HCT116 (cell line): ENCODE results near the gene SEMA3G.

Source experiments
- CTCF ChIP-seq, 3 experiments: fragments of 200-600 bp in 1 of 3; sonication (generic) in 1 of 3; IDR thresholded peaks in 2 of 3; conservative IDR thresholded peaks in 1 of 3; 2 replicates each; pipeline ENCODE4 v1.5.1; 2012 to 2017; ENCODE audit warnings: low read depth in 2 of 3, low read length in 2 of 3, antibody characterized with exemption in 1 of 3, borderline replicate concordance in 1 of 3, control low read depth in 1 of 3, mild to moderate bottlenecking in 1 of 3, mixed read lengths in 1 of 3, mixed run types in 1 of 3, moderate library complexity in 1 of 3; ENCODE audit not compliant: insufficient read depth in 1 of 3
- EZH2phosphoT487 ChIP-seq: fragments of 200-600 bp; IDR thresholded peaks from 2 replicates; pipeline ENCODE4 v1.6.1; 2018; ENCODE audit warnings: antibody characterized with exemption, borderline replicate concordance
- MAX ChIP-seq: IDR thresholded peaks from 2 replicates; pipeline ENCODE4 v1.6.1; 2012
- POLR2A ChIP-seq: IDR thresholded peaks from 2 replicates; pipeline ENCODE4 v1.7.0; 2011; ENCODE audit warnings: borderline replicate concordance; ENCODE audit not compliant: insufficient read depth, insufficient read length; ENCODE audit errors: extremely low read depth
- POLR2AphosphoS5 ChIP-seq: IDR thresholded peaks from 2 replicates; pipeline ENCODE4 v1.6.1; 2011; ENCODE audit warnings: mild to moderate bottlenecking, low read depth, low read length, moderate library complexity
- SIN3A ChIP-seq: IDR thresholded peaks from 2 replicates; pipeline ENCODE4 v1.6.1; 2012; ENCODE audit warnings: low read depth
- TCF7L2 ChIP-seq: IDR thresholded peaks from 2 replicates; pipeline ENCODE4 v1.7.0; 2011; ENCODE audit warnings: borderline replicate concordance, inconsistent platforms; ENCODE audit not compliant: insufficient read depth, insufficient read length; ENCODE audit errors: extremely low read depth
- YY1 ChIP-seq: IDR thresholded peaks from 2 replicates; pipeline ENCODE4 v1.6.1; 2011; ENCODE audit warnings: low read length, low read depth, moderate library complexity, mild to moderate bottlenecking; ENCODE audit not compliant: insufficient replicate concordance; ENCODE audit errors: extremely low read depth
- ZBTB33 ChIP-seq: IDR thresholded peaks from 2 replicates; pipeline ENCODE4 v1.6.1; 2011; ENCODE audit warnings: mild to moderate bottlenecking, low read length, moderate library complexity; ENCODE audit not compliant: insufficient replicate concordance; ENCODE audit errors: extremely low read depth
- ZFX ChIP-seq: fragments of 450-650 bp; IDR thresholded peaks from 2 replicates; pipeline ENCODE4 v1.6.1; 2017

GRCh38 chr3:52405066-52405465 is 39.8 kb downstream of the SEMA3G start:
- TF ChIP-seq CTCF (IDR thresholded peaks at IDR 0.05 in 2 of 3, conservative IDR thresholded peaks at IDR 0.05 in 1 of 3; ENCODE audit: borderline replicate concordance in 1 of 3, insufficient read depth in 1 of 3, low read depth in 2 of 3, low read length in 2 of 3) (no peak), ZBTB33 (no peak), MAX (no peak), TCF7L2 (no peak), EZH2phosphoT487 (no peak), SIN3A (no peak), ZFX (no peak), POLR2A (no peak), YY1 (no peak), POLR2AphosphoS5 (no peak)
